ENCODE data around the gene RBM23. TPM values are rescaled to one million over a fixed set of nuclear protein-coding genes. Genes with fewer than 3 reads are reported as not detected.
A peak's percentile ranks its signal among the peaks of the same experiment; 100 is the strongest.

RBM23 gene
- total RNA-seq, 4 donors from 2014 or later: 48.7 to 127 (median 85.9) TPM

GRCh38 chr14:22872033-22872832 lies 46.7 kb downstream of the RBM23 start:
- peak; percentile 82 for ATAC-seq (ENCODE audit: low FRiP score)
- peak in 2 of 3 donors; percentile 76 to 80 for TF ChIP-seq CTCF (IDR thresholded peaks at IDR 0.05)
- peak; percentile 79 for DNase-seq (ENCODE audit: low spot score)

- TF ChIP-seq CTCF (IDR thresholded peaks at IDR 0.05): no peak
- ATAC-seq (ENCODE audit: low FRiP score) (peak; percentile 85), DNase-seq (ENCODE audit: low spot score) (peak; percentile 62)
These were observed 47.5 kb downstream of the RBM23 start, which contains the start of gene LRP10 for GRCh38 chr14:22871224-22872032. LRP10 (plus strand) TSS chr14:22871740; CDS start chr14:22872304, 564 bp downstream.

- DNase-seq (ENCODE audit: low spot score): no peak
- no peak for TF ChIP-seq CTCF (IDR thresholded peaks at IDR 0.05)
- ATAC-seq (ENCODE audit: low FRiP score): peak; percentile 10
These were observed 48.1 kb downstream of the RBM23 start for GRCh38 chr14:22870811-22871223.

- DNase-seq (ENCODE audit: low spot score) (no peak), ATAC-seq (ENCODE audit: low FRiP score) (no peak)
- TF ChIP-seq CTCF (IDR thresholded peaks at IDR 0.05): no peak
These were observed 52.1 kb downstream of the RBM23 start for GRCh38 chr14:22866874-22867273.

GRCh38 chr14:22865424-22866405 lies 53.2 kb downstream of the RBM23 start:
- DNase-seq (ENCODE audit: low spot score) (no peak), ATAC-seq (ENCODE audit: low FRiP score) (no peak)
- no peak for TF ChIP-seq CTCF (IDR thresholded peaks at IDR 0.05)

GRCh38 chr14:22864979-22865378 lies 54.0 kb downstream of the RBM23 start:
- no peak for TF ChIP-seq CTCF (IDR thresholded peaks at IDR 0.05)
- DNase-seq (ENCODE audit: low spot score): no peak
- no peak for ATAC-seq (ENCODE audit: low FRiP score)
